B cell (primary cell): ENCODE measurements around the gene DGKE. TPM values are rescaled to one million over a fixed set of nuclear protein-coding genes. Genes with fewer than 3 reads are reported as not detected.

ENCODE experiments used
- ATAC-seq: fragments of 200-7000 bp; cut with Tn5 transposase; one replicate; pipeline ENCODE4 v1.10.0; 2021; ENCODE audit warnings: low read depth, mild to moderate bottlenecking, moderate number of reproducible peaks, moderate library complexity
- CTCF ChIA-PET: fragments of 350-600 bp; sonication (Branson Sonifier 250); formaldehyde crosslinking; loops from one replicate; lab custom pipeline; 2021; ENCODE audit warnings: antibody characterized with exemption, inconsistent platforms; lab: Charles Lee
- POLR2A ChIA-PET: fragments of 350-600 bp; sonication (Branson Sonifier 250); formaldehyde crosslinking; loops from one replicate; lab custom pipeline; 2021; ENCODE audit warnings: antibody characterized with exemption; lab: Charles Lee
- DNase-seq: peaks from one replicate; pipeline ENCODE4 v3.0.0; 2013
- H2AFZ ChIP-seq: 2 replicates; pipeline ENCODE4 v1.6.1; 2012; ENCODE audit warnings: mild to moderate bottlenecking, low read depth, low read length; ENCODE audit not compliant: insufficient read depth, poor library complexity, severe bottlenecking
- H3K27ac ChIP-seq, 2 donors: 1 replicate in 1 of 2; 2 replicates in 1 of 2; pipeline ENCODE4 v1.5.1; 2012 to 2013; ENCODE audit warnings: low read length in 2 of 2, mild to moderate bottlenecking in 2 of 2, moderate library complexity in 1 of 2
- H3K27me3 ChIP-seq, 4 experiments: fragments of 200-600 bp in 1 of 4; sonication (generic) in 1 of 4; replicated peaks in 1 of 4; 1 replicate in 2 of 4; 2 replicates in 2 of 4; pipeline versions ENCODE4 v1.6.1 to v1.7.0; 2013 to 2016; ENCODE audit warnings: low read length in 3 of 4, mild to moderate bottlenecking in 2 of 4, mixed read lengths in 1 of 4, moderate library complexity in 1 of 4; ENCODE audit not compliant: insufficient read depth in 4 of 4, control insufficient read depth in 3 of 4; ENCODE audit errors: control extremely low read depth in 1 of 4
- H3K36me3 ChIP-seq, 2 experiments: replicated peaks in 1 of 2; 1 replicate in 1 of 2; 2 replicates in 1 of 2; pipeline versions ENCODE4 v1.6.1 to v1.7.1; 2013; ENCODE audit warnings: low read length in 1 of 2; ENCODE audit not compliant: insufficient read depth in 2 of 2, control insufficient read depth in 1 of 2; ENCODE audit errors: control extremely low read depth in 1 of 2, extremely low read depth in 1 of 2
- H3K4me1 ChIP-seq, 2 donors: fragments of 200-600 bp in 1 of 2; sonication (generic) in 1 of 2; 1 replicate in 1 of 2; 2 replicates in 1 of 2; pipeline versions ENCODE4 v1.5.1 to v1.6.1; 2013 to 2017; ENCODE audit warnings: low read length in 2 of 2; ENCODE audit not compliant: control insufficient read depth in 2 of 2, insufficient read depth in 2 of 2
- H3K4me2 ChIP-seq: replicated peaks from 2 replicates; pipeline ENCODE3; 2012; ENCODE audit warnings: mild to moderate bottlenecking, low read depth, low read length; ENCODE audit not compliant: poor library complexity, severe bottlenecking
- H3K4me3 ChIP-seq, 5 experiments: fragments of 200-600 bp in 1 of 5; sonication (generic) in 1 of 5; 1 replicate in 3 of 5; 2 replicates in 2 of 5; pipeline versions ENCODE4 v1.5.1 to v1.7.0; 2011 to 2016; ENCODE audit warnings: low read length in 4 of 5, mild to moderate bottlenecking in 4 of 5, low read depth in 2 of 5, control low read depth in 1 of 5, moderate library complexity in 1 of 5; ENCODE audit not compliant: insufficient read depth in 1 of 5; ENCODE audit errors: control extremely low read depth in 1 of 5, extremely low read depth in 1 of 5
- H3K79me2 ChIP-seq: fragments of 200-600 bp; sonication (generic); one replicate; pipeline ENCODE4 v1.6.0; 2016; ENCODE audit warnings: low read length; ENCODE audit not compliant: control insufficient read depth, insufficient read depth
- H3K9ac ChIP-seq: fragments of 200-600 bp; sonication (generic); 2 replicates; pipeline ENCODE4 v1.6.1; 2017; ENCODE audit warnings: mild to moderate bottlenecking, low read length, moderate library complexity
- H3K9me3 ChIP-seq, 3 donors: one replicate each; pipeline versions ENCODE4 v1.6.1 to v1.7.1; 2013; ENCODE audit warnings: low read length in 2 of 3; ENCODE audit not compliant: control insufficient read depth in 2 of 3, insufficient read depth in 1 of 3; ENCODE audit errors: control extremely low read depth in 1 of 3
- H4K20me1 ChIP-seq: 2 replicates; pipeline ENCODE4 v1.6.0; 2012; ENCODE audit warnings: mild to moderate bottlenecking, low read length; ENCODE audit not compliant: insufficient read depth, control insufficient read depth, poor library complexity, severe bottlenecking
- H3K27ac Mint-ChIP-seq: one replicate; pipeline ENCODE4 v1.8.0; 2021; ENCODE audit warnings: mixed read lengths
- H3K27me3 Mint-ChIP-seq: one replicate; pipeline ENCODE4 v1.8.0; 2021; ENCODE audit warnings: mixed read lengths
- H3K4me1 Mint-ChIP-seq: one replicate; pipeline ENCODE4 v1.8.0; 2021; ENCODE audit warnings: mixed read lengths
- H3K4me3 Mint-ChIP-seq: one replicate; pipeline ENCODE4 v1.8.0; 2021; ENCODE audit warnings: mixed read lengths
- H3K9me3 Mint-ChIP-seq: one replicate; pipeline ENCODE4 v1.8.0; 2022; ENCODE audit warnings: mixed read lengths; ENCODE audit not compliant: insufficient read depth
- EZH2 ChIP-seq: IDR thresholded peaks from 2 replicates; pipeline ENCODE4 v1.6.1; 2012; ENCODE audit warnings: borderline replicate concordance, low read depth, mild to moderate bottlenecking, moderate library complexity, low read length; ENCODE audit not compliant: insufficient read depth, poor library complexity, severe bottlenecking
- WGBS: methylation state at CpG from one replicate; pipeline ENCODE4 v1.1.5; 2013; ENCODE audit warnings: missing lambda C conversion rate; ENCODE audit not compliant: insufficient coverage; 5-methylcytosine and 5-hydroxymethylcytosine counted together
- intact Hi-C: fragments of 100-400 bp; cut with micrococcal nuclease; formaldehyde crosslinking; loops from one replicate; pipeline ENCODE4 v1.10.0; 2022
- polyA plus RNA-seq: library from polyadenylated mRNA; depleted of rRNA; stranded (reverse); fragments of >200 nt; gene quantifications from 2 replicates; pipeline ENCODE4 v1.2.3, GENCODE V29; 2012
- total RNA-seq, 2 donors: library from RNA; stranded (reverse); fragments of 120-200 nt in 1 of 2; gene quantifications; 1 replicate in 1 of 2; 2 replicates in 1 of 2; pipeline versions ENCODE4 v1.2.3 to v1.2.4, GENCODE V29; 2013 to 2022
- TF ChIP-seq, protein P1 (sequence below): fragments of 200-600 bp; IDR thresholded peaks from one replicate; pipeline ENCODE4 v1.8.0; 2022; ENCODE audit warnings: antibody characterized with exemption, mild to moderate bottlenecking

The DGKE gene
- total and polyA plus RNA-seq, 2 donors (not counting 1 experiment from before 2014, with no cell fraction given), result 8.9 to 28.1 TPM

DNA sequence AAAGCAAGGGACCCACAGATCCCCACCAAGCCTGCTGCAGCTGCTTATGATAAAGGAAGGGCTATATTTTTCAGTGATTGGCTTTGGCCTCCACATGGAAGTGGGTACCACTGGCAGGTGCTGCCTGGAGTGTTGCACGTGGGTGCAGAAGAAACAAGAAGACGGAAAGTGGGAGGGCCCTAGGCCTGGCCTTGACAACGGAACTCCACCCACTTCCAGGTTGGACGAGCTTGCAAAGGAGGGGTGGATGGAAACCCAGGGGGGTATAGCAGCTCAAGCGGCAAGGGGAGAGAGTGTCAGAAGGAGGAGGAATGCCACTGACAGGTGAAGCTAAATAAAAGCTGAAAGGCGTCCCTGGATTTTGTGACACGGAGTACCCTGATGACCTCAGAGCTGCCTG is 59.6 kb downstream of the DGKE start:
- CTCF ChIA-PET, result interaction anchor here (0.7 to 7.5 kb wide), 4 partner anchors 11 to 46 kb away, joined by 3 to 34 read pairs (median 3); no protein-coding TSS in a partner anchor
- no peak overlapping the region for H3K27ac Mint-ChIP-seq
- POLR2A ChIA-PET, result interaction anchor here (0.6 kb wide), 1 partner anchor 288 kb away, joined by 3 read pairs; no protein-coding TSS in a partner anchor

DNA sequence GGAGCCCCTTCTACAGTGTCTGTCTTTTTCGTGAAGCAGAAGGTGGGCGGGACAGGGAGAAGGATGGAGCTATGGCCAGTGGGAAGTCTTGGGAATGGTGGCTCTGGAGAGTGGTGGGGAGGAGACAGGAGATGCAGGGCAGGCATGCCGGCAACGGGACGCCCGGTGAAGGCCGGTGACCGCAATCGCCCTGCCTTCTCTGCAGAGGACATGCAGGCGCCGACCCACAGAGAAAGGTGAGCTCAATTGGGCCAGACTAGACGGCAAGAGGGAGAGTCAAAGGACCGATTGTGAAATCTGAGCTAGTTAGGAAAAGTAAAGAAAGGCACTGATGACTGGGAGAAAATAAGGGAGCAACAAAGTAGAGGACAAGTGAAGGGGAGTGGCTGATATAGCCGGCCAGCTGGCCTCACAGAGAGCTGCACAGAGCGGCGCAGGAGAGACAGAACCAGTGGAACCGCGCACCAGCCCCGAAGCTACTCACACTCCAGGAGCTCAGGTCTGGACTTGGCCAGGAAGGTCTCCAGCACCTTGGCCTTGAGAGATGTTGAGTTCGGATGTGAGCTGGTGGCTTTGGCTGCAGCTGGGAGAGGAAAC is 61.0 kb downstream of the DGKE start:
- ATAC-seq, result no peak
- H3K27ac Mint-ChIP-seq, result no peak overlapping the region
- Histone ChIP-seq H3K9ac (no peak overlapping the region), H3K4me2 (no peak overlapping the region), H3K27ac (no peak overlapping the region), H3K4me1 (peaks cover 21 to 23% of the 10 kb centered on the region in 2 donors), H4K20me1 (peaks cover 42% of the 10 kb centered on the region), H3K27me3 (no peaks in the 10 kb centered on the region), H2AFZ (no peak overlapping the region), H3K9me3 (no peaks in the 10 kb centered on the region), H3K36me3 (peaks cover 3 to 92% of the 10 kb centered on the region in 2 experiments), H3K4me3 (no peak overlapping the region), H3K79me2 (peaks cover 31% of the 10 kb centered on the region)
- H3K4me1 Mint-ChIP-seq, result peaks cover 26% of the 10 kb centered on the region
- no peaks in the 10 kb centered on the region for H3K9me3 Mint-ChIP-seq
- no peak for TF ChIP-seq EZH2
- TF ChIP-seq, protein P1, sequence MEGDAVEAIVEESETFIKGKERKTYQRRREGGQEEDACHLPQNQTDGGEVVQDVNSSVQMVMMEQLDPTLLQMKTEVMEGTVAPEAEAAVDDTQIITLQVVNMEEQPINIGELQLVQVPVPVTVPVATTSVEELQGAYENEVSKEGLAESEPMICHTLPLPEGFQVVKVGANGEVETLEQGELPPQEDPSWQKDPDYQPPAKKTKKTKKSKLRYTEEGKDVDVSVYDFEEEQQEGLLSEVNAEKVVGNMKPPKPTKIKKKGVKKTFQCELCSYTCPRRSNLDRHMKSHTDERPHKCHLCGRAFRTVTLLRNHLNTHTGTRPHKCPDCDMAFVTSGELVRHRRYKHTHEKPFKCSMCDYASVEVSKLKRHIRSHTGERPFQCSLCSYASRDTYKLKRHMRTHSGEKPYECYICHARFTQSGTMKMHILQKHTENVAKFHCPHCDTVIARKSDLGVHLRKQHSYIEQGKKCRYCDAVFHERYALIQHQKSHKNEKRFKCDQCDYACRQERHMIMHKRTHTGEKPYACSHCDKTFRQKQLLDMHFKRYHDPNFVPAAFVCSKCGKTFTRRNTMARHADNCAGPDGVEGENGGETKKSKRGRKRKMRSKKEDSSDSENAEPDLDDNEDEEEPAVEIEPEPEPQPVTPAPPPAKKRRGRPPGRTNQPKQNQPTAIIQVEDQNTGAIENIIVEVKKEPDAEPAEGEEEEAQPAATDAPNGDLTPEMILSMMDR, result no peak
- 98% methylated on average over 20 of the region's 20 CpGs for WGBS
- CTCF ChIA-PET, result interaction anchor here (0.8 to 7.5 kb wide), 4 partner anchors 16 to 75 kb away, joined by 3 to 34 read pairs (median 4); no protein-coding TSS in a partner anchor
- no peak for DNase-seq
- POLR2A ChIA-PET, result no interaction called here
- no peak overlapping the region for H3K4me3 Mint-ChIP-seq
- intact Hi-C loops, result no loop called here
- no peaks in the 10 kb centered on the region for H3K27me3 Mint-ChIP-seq

More for the DNA sequence above, 59.6 kb downstream of the DGKE start:
- H3K4me1 Mint-ChIP-seq, result peaks cover 23% of the 10 kb centered on the region
- Histone ChIP-seq H4K20me1 (peaks cover 31% of the 10 kb centered on the region), H3K9ac (no peak overlapping the region), H3K27me3 (no peaks in the 10 kb centered on the region), H3K9me3 (peaks cover 0 to 3% (median 2%) of the 10 kb centered on the region in 3 donors), H3K27ac (no peak overlapping the region), H3K4me3 (no peak overlapping the region), H3K4me1 (peaks cover 21 to 23% of the 10 kb centered on the region in 2 donors), H3K79me2 (peaks cover 28% of the 10 kb centered on the region), H2AFZ (no peak overlapping the region), H3K4me2 (no peak overlapping the region), H3K36me3 (peaks cover 6 to 93% of the 10 kb centered on the region in 2 experiments)
- peaks cover under 1% of the 10 kb centered on the region for H3K9me3 Mint-ChIP-seq
- no peak for DNase-seq
- H3K27me3 Mint-ChIP-seq, result no peaks in the 10 kb centered on the region
- intact Hi-C loops, result no loop called here
- no peak for TF ChIP-seq EZH2
- TF ChIP-seq, protein P1, result no peak
- no peak for ATAC-seq
- 92% methylated on average over 7 of the region's 7 CpGs for WGBS
- no peak overlapping the region for H3K4me3 Mint-ChIP-seq
